H1 (cell line): ENCODE results near the gene GGTLC3. TPM values are rescaled to one million over a fixed set of nuclear protein-coding genes. Genes with fewer than 3 reads are reported as not detected.
"Not testable (repeated sequence)": the region's sequence is repeated elsewhere in the genome, so short reads cannot be mapped to it uniquely, and the experiment has no call there.

Source experiments
- CTCF ChIA-PET: fragments of 300-600 bp; sonication (Branson Sonifier 250); formaldehyde crosslinking; loops from one replicate; lab custom pipeline; 2021; ENCODE audit not compliant: partially characterized antibody; lab: Charles Lee
- POLR2A ChIA-PET: fragments of 300-600 bp; sonication (Branson Sonifier 250); formaldehyde crosslinking; loops from one replicate; lab custom pipeline; 2021; ENCODE audit warnings: inconsistent platforms; ENCODE audit not compliant: partially characterized antibody; lab: Charles Lee
- DNase-seq, 2 experiments: peaks; one replicate each; pipeline versions ENCODE4 v3.0.0 to v3.0.0-alpha.2; 2010 to 2022; ENCODE audit warnings: low spot score in 2 of 2, low read depth in 1 of 2, mixed read lengths in 1 of 2
- FAIRE-seq: peaks from 2 replicates; lab custom pipeline; 2011; peaks lifted over from hg19 to GRCh38; lab: Jason Lieb, UNC
- H2AFZ ChIP-seq: 2 replicates; pipeline ENCODE4 v1.8.1; 2012; ENCODE audit warnings: low read length, inconsistent platforms
- H2AK5ac ChIP-seq: 2 replicates; pipeline ENCODE4 v1.6.1; 2013; ENCODE audit warnings: low read depth, low read length
- H2BK120ac ChIP-seq: replicated peaks from 2 replicates; pipeline ENCODE3; 2013; ENCODE audit warnings: low read depth, low read length, inconsistent platforms
- H2BK12ac ChIP-seq: 2 replicates; pipeline ENCODE4 v1.6.1; 2013; ENCODE audit warnings: low read depth, low read length
- H2BK15ac ChIP-seq: 2 replicates; pipeline ENCODE4 v1.6.1; 2013; ENCODE audit warnings: low read length
- H2BK20ac ChIP-seq: 2 replicates; pipeline ENCODE4 v1.6.1; 2013; ENCODE audit warnings: low read length
- H2BK5ac ChIP-seq: 2 replicates; pipeline ENCODE4 v1.6.1; 2013; ENCODE audit warnings: low read depth, low read length
- H3K14ac ChIP-seq: 2 replicates; pipeline ENCODE4 v1.6.1; 2013; ENCODE audit warnings: inconsistent platforms; ENCODE audit not compliant: insufficient read length
- H3K18ac ChIP-seq: 2 replicates; pipeline ENCODE4 v1.6.1; 2013; ENCODE audit warnings: low read length; ENCODE audit errors: extremely low read depth
- H3K23ac ChIP-seq: 2 replicates; pipeline ENCODE4 v1.6.1; 2013; ENCODE audit warnings: inconsistent platforms; ENCODE audit not compliant: insufficient read length
- H3K23me2 ChIP-seq: 2 replicates; pipeline ENCODE4 v1.6.1; 2013; ENCODE audit warnings: low read depth, low read length
- H3K27ac ChIP-seq: 2 replicates; pipeline ENCODE4 v1.6.1; 2011; ENCODE audit warnings: low read depth, low read length, inconsistent platforms
- H3K27me3 ChIP-seq, 4 experiments: replicated peaks in 1 of 4; 1 replicate in 1 of 4; 2 replicates in 3 of 4; pipeline versions ENCODE4 v1.6.1 to v1.8.1; 2011 to 2013; ENCODE audit warnings: low read length in 3 of 4, mild to moderate bottlenecking in 3 of 4, inconsistent platforms in 2 of 4, mixed read lengths in 2 of 4, moderate library complexity in 1 of 4; ENCODE audit not compliant: control insufficient read depth in 3 of 4, insufficient read depth in 3 of 4; ENCODE audit errors: extremely low read depth in 1 of 4
- H3K36me3 ChIP-seq, 4 experiments: 2 replicates each; pipeline versions ENCODE4 v1.6.1 to v1.8.1; 2011 to 2013; ENCODE audit warnings: mild to moderate bottlenecking in 4 of 4, low read length in 3 of 4, moderate library complexity in 2 of 4, control low read depth in 1 of 4, inconsistent platforms in 1 of 4; ENCODE audit not compliant: insufficient read depth in 4 of 4, control insufficient read depth in 2 of 4
- H3K4ac ChIP-seq: replicated peaks from 2 replicates; pipeline ENCODE3; 2013; ENCODE audit warnings: low read length, low read depth, mixed read lengths, inconsistent platforms; ENCODE audit not compliant: insufficient read length
- H3K4me1 ChIP-seq, 4 experiments: replicated peaks in 1 of 4; 1 replicate in 1 of 4; 2 replicates in 3 of 4; pipeline versions ENCODE4 v1.6.1 to v1.8.1; 2011 to 2013; ENCODE audit warnings: low read length in 3 of 4, inconsistent platforms in 2 of 4, mixed read lengths in 1 of 4; ENCODE audit not compliant: insufficient read depth in 4 of 4, control insufficient read depth in 3 of 4
- H3K4me2 ChIP-seq, 2 experiments: 2 replicates each; pipeline versions ENCODE4 v1.6.1 to v1.8.1; 2011 to 2013; ENCODE audit warnings: low read depth in 2 of 2, low read length in 2 of 2, control low read depth in 1 of 2, inconsistent platforms in 1 of 2, mild to moderate bottlenecking in 1 of 2; ENCODE audit not compliant: insufficient read depth in 1 of 2
- H3K4me3 ChIP-seq, 4 experiments: fragments of 200-600, 300-600 bp in 1 of 4; sonication (generic), shearing (Covaris generic), sonication (Bioruptor Twin) in 1 of 4; 2 replicates each; pipeline versions ENCODE4 v1.5.1 to v1.8.1; 2011 to 2016; ENCODE audit warnings: low read length in 4 of 4, low read depth in 3 of 4, control low read depth in 2 of 4, inconsistent platforms in 2 of 4, mild to moderate bottlenecking in 2 of 4, mixed read lengths in 1 of 4, moderate library complexity in 1 of 4; ENCODE audit not compliant: insufficient read depth in 2 of 4; ENCODE audit errors: extremely low read depth in 1 of 4
- H3K56ac ChIP-seq: replicated peaks from 2 replicates; pipeline ENCODE3; 2013; ENCODE audit warnings: low read depth, mild to moderate bottlenecking, mixed read lengths, low read length, inconsistent platforms; ENCODE audit not compliant: insufficient read length
- H3K79me1 ChIP-seq: 2 replicates; pipeline ENCODE4 v1.6.1; 2013; ENCODE audit warnings: low read depth, low read length, control low read depth
- H3K79me2 ChIP-seq, 2 experiments: 2 replicates each; pipeline versions ENCODE4 v1.6.1 to v1.8.1; 2012 to 2013; ENCODE audit warnings: low read length in 2 of 2, mild to moderate bottlenecking in 2 of 2, inconsistent platforms in 1 of 2; ENCODE audit not compliant: insufficient read depth in 2 of 2, control insufficient read depth in 1 of 2
- H3K9ac ChIP-seq, 4 experiments: replicated peaks in 1 of 4; 1 replicate in 1 of 4; 2 replicates in 3 of 4; pipeline versions ENCODE4 v1.6.1 to v1.8.1; 2011 to 2013; ENCODE audit warnings: low read depth in 3 of 4, low read length in 3 of 4, control low read depth in 2 of 4, mild to moderate bottlenecking in 2 of 4, moderate library complexity in 2 of 4, inconsistent platforms in 1 of 4; ENCODE audit errors: extremely low read depth in 1 of 4
- H3K9me3 ChIP-seq, 2 experiments: 2 replicates each; pipeline versions ENCODE4 v1.6.1 to v1.8.1; 2012 to 2013; ENCODE audit warnings: mild to moderate bottlenecking in 2 of 2, moderate library complexity in 2 of 2, control low read depth in 1 of 2, inconsistent platforms in 1 of 2, low read depth in 1 of 2, low read length in 1 of 2, mixed read lengths in 1 of 2; ENCODE audit not compliant: insufficient read depth in 2 of 2
- H4K20me1 ChIP-seq, 2 experiments: replicated peaks in 1 of 2; 2 replicates each; pipeline versions ENCODE3 to v1.8.1; 2011 to 2013; ENCODE audit warnings: inconsistent platforms in 2 of 2, low read length in 2 of 2, mild to moderate bottlenecking in 1 of 2; ENCODE audit not compliant: insufficient read depth in 2 of 2, control insufficient read depth in 1 of 2
- H4K5ac ChIP-seq: 2 replicates; pipeline ENCODE4 v1.6.1; 2013; ENCODE audit warnings: low read length, low read depth, mixed read lengths, inconsistent platforms; ENCODE audit not compliant: insufficient read length
- H4K8ac ChIP-seq: 2 replicates; pipeline ENCODE4 v1.8.0; 2013; ENCODE audit warnings: mild to moderate bottlenecking, moderate library complexity, low read length, inconsistent platforms; ENCODE audit not compliant: insufficient read depth; ENCODE audit errors: extremely low read depth
- H4K91ac ChIP-seq: replicated peaks from 2 replicates; pipeline ENCODE3; 2013; ENCODE audit warnings: low read length, mixed read lengths, inconsistent platforms; ENCODE audit not compliant: insufficient read length
- WGBS, 2 experiments: shearing (Covaris generic) in 1 of 2; methylation state at CpG; one replicate each; pipeline versions ENCODE4 v1.1.6 to v1.1.7; 2013 to 2015; ENCODE audit warnings: low lambda C conversion rate in 2 of 2, mixed read lengths in 2 of 2, inconsistent platforms in 1 of 2, low coverage in 1 of 2, missing lambda C conversion rate in 1 of 2; ENCODE audit not compliant: insufficient replicate concordance in 2 of 2, insufficient coverage in 1 of 2, insufficient read length in 1 of 2; ENCODE audit errors: extremely low coverage in 1 of 2, missing lambda C conversion rate in 1 of 2; 5-methylcytosine and 5-hydroxymethylcytosine counted together
- long read RNA-seq, 2 experiments: library from RNA in 1 of 2; library from capped mRNA in 1 of 2; stranded (forward); transcript quantifications; one replicate each; pipeline ENCODE4 v2.0.0, GENCODE V29; 2021; ENCODE audit warnings: inconsistent platforms in 1 of 2
- polyA minus RNA-seq, 3 experiments: library from RNA; depleted of rRNA, polyadenylated mRNA; stranded (reverse); fragments of >200 nt; gene quantifications; 1 replicate in 2 of 3; 2 replicates in 1 of 3; pipeline ENCODE4 v1.2.3, GENCODE V29; 2011
- polyA plus RNA-seq, 7 experiments: library from polyadenylated mRNA; depleted of rRNA in 3 of 7; stranded (reverse) in 5 of 7; unstranded in 2 of 7; fragments of >200 nt in 5 of 7; fragments of 200-250 nt in 2 of 7; gene quantifications; 1 replicate in 5 of 7; 2 replicates in 1 of 7; 4 replicates in 1 of 7; pipeline versions ENCODE4 v1.2.1 to v1.2.3, GENCODE V29; 2011 to 2013; ENCODE audit warnings: missing spikeins in 2 of 7, mixed read lengths in 2 of 7
- total RNA-seq: library from RNA; stranded (reverse); fragmentation: NEBNext Ultra II Directional; extraction: Animal tissue kit (Norgen Biotek cat#: 25700); gene quantifications from 2 replicates; pipeline ENCODE4 v1.2.1, GENCODE V29; 2021

The GGTLC3 gene
- total RNA-seq (not detected in 2 replicates), polyA plus RNA-seq (2011; rRNA removed) (not detected in 2 replicates), polyA minus RNA-seq (2011; rRNA and poly(A)+ RNA removed) (not detected in 2 replicates)
- not detected for polyA plus RNA-seq (2011; cell fraction: cytosol; rRNA removed)
- polyA plus RNA-seq (2011; cell fraction: nucleus; rRNA removed), result 0.33 TPM
- not detected in 4 replicates for polyA plus RNA-seq (2012, experiment 1 of 2)
- polyA plus RNA-seq (2012, experiment 2 of 2), result not detected
- not detected for polyA plus RNA-seq (2013, experiment 1 of 2)
- polyA plus RNA-seq (2013, experiment 2 of 2), result not detected
- not detected for polyA minus RNA-seq (2011; cell fraction: cytosol; rRNA and poly(A)+ RNA removed)
- not detected for polyA minus RNA-seq (2011; cell fraction: nucleus; rRNA and poly(A)+ RNA removed)
- long read RNA-seq, experiment 1, result 0 reads
- long read RNA-seq, experiment 2, result 0 reads

DNA sequence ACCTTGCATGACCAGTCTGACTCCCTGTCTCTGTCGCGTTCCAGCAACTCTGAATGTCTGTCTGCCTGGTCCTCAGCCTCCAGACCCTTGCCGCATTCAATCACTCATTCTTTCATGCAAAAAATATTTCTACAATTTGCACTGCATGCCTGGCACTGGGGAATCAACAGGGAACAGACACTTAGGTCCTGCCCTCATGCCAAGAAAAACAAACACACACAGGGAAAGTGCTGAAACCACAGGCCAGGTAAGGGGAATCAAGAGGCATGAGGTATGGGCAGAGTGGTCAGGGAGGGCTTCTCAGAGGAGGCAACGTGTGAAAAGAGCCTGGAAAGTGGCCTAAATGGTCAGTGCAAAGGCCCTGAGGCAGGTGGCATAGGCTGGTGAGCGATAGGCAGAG, at the start of gene GGTLC3:
Gene GGTLC3, minus strand, starts transcription at position 101 of the 400 bp plus-strand sequence. CDS start 264 bp downstream, outside the sequence.
- WGBS, 2 experiments, result no CpG with 5 or more reads among the region's 5 CpGs
- H2BK20ac ChIP-seq, CTCF ChIA-PET, H3K4me3 ChIP-seq, H4K5ac ChIP-seq, H3K79me1 ChIP-seq, H2BK120ac ChIP-seq, H4K8ac ChIP-seq, H2BK12ac ChIP-seq, H3K27ac ChIP-seq, H3K18ac ChIP-seq, FAIRE-seq, H2AFZ ChIP-seq, H3K23me2 ChIP-seq, H2BK5ac ChIP-seq, H3K9me3 ChIP-seq, H4K20me1 ChIP-seq, H3K4ac ChIP-seq, H3K4me2 ChIP-seq, H3K4me1 ChIP-seq, H3K27me3 ChIP-seq, H3K56ac ChIP-seq, H3K9ac ChIP-seq, DNase-seq, H3K14ac ChIP-seq, H3K36me3 ChIP-seq, POLR2A ChIA-PET, H4K91ac ChIP-seq, H2AK5ac ChIP-seq, H3K79me2 ChIP-seq, H3K23ac ChIP-seq, H2BK15ac ChIP-seq: not testable (repeated sequence)
